GM23248 (cell line): ENCODE results near the gene UBTD1.

Source experiments
- EZH2 ChIP-seq: fragments of 200-600 bp; sonication (generic); IDR thresholded peaks from 2 replicates; pipeline ENCODE4 v1.6.1; 2018; ENCODE audit warnings: antibody characterized with exemption, mild to moderate bottlenecking; ENCODE audit not compliant: insufficient read depth, poor library complexity, severe bottlenecking
- EZH2phosphoT487 ChIP-seq: fragments of 200-600 bp; sonication (generic); IDR thresholded peaks from 2 replicates; pipeline ENCODE4 v1.6.1; 2018; ENCODE audit warnings: antibody characterized with exemption, moderate library complexity, mild to moderate bottlenecking, low read depth; ENCODE audit not compliant: insufficient read depth

DNA sequence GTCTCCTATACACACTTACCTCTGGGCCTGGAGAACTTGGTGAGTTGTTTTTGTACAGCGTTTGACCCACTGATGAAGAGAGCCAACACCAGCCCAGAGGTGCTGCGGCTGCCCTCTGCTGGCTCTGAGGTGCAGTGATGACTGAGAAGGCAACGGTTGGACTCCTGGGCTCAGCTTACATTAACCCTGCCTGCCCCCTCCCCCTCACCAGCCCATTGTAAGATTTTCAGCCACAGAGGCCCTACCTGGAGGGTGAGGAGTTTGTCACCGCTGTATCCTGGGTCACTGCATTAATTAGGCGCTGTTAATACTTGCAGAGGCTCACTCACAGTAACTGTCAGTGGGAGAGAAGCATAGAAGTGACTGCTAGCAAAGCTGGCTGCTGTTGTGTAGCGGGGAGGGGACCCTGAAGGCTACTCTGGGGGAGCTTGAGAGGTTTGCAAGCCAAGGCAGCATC, 54.9 kb downstream of the UBTD1 start:
- TF ChIP-seq EZH2 = no peak
- no peak for TF ChIP-seq EZH2phosphoT487
